ENCODE results near the gene SH3RF2. TPM values are rescaled to one million over a fixed set of nuclear protein-coding genes. Genes with fewer than 3 reads are reported as not detected.

The SH3RF2 gene
- total and polyA plus RNA-seq, 10 donors, result 0.04 to 0.44 (median 0.10) TPM; not detected in 2

DNA sequence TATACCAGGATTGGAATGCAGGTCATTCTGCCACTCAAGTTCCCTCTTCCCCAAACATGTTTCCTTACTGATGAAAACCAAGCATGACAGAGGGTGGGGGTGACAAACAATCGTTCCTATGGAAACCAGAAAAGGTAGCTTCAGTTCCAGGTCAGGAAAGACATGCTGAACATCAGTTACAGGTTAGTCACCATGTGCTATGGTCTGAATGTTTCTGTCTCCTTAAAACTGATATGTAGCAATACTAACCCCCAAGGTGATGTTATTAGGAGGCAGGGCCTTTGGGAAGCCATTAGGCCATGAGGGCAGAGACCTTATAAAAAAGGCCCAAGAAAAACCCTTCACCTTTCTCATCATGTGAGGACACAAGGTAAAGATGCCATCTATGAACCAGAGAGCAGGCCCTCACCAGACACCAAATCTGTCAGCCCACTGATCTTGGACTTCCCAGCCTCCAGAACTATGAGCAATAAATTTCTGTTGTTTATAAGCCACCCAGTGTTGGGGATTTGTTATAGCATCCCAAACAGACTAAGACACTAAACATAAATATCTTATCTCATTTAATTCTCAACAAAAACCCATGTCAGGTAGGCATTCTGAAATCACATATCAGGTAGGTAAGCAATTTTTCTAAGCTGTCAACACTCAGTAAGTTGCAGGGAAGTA is 15.7 kb upstream of the SH3RF2 start:
- no peak overlapping the region for H3K27ac ChIP-seq
- intact Hi-C loops (cut with DNase I; ENCODE audit: low total_unique reads), result no loop called here
- no peaks in the 10 kb centered on the region for H3K36me3 ChIP-seq
- TF ChIP-seq, protein P1, sequence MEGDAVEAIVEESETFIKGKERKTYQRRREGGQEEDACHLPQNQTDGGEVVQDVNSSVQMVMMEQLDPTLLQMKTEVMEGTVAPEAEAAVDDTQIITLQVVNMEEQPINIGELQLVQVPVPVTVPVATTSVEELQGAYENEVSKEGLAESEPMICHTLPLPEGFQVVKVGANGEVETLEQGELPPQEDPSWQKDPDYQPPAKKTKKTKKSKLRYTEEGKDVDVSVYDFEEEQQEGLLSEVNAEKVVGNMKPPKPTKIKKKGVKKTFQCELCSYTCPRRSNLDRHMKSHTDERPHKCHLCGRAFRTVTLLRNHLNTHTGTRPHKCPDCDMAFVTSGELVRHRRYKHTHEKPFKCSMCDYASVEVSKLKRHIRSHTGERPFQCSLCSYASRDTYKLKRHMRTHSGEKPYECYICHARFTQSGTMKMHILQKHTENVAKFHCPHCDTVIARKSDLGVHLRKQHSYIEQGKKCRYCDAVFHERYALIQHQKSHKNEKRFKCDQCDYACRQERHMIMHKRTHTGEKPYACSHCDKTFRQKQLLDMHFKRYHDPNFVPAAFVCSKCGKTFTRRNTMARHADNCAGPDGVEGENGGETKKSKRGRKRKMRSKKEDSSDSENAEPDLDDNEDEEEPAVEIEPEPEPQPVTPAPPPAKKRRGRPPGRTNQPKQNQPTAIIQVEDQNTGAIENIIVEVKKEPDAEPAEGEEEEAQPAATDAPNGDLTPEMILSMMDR (IDR thresholded peaks at IDR 0.05 in 8 of 11, conservative IDR thresholded peaks at IDR 0.05 in 3 of 11), result no peak
- TF ChIP-seq POLR2AphosphoS5 (IDR thresholded peaks at IDR 0.05), result no peak
- no peak for TF ChIP-seq POLR2A (IDR thresholded peaks at IDR 0.05)
- no peak for DNase-seq
- no peak overlapping the region for H3K4me3 ChIP-seq
- peaks cover 0 to 10% (median 0%) of the 10 kb centered on the region in 7 donors for H3K27me3 ChIP-seq (replicated peaks in 1 of 7)
- H3K4me1 ChIP-seq, result no peaks in the 10 kb centered on the region
- no peaks in the 10 kb centered on the region for H3K9me3 ChIP-seq
- 71 to 77% (median 73%) methylated on average over 1 of the region's 1 CpG for WGBS, 5 donors

DNA sequence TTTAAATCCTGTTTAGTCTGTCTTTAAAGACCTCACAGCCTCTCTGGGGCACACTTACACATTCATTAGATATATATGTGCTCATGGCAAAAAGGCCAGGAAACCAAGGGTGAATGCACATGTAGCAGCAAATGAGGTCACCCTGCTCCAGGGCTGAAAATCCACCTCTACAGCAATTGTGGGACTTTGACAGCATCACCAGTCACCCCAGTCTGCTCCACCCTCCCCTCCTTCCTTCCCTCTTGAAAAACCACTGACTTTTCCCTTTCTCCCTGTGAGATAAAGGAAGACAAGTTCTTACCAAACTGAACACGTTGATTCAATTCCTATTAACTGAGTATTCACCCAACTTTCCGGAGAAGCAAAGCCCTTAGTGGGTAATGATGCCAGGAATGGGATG is 15.2 kb upstream of the SH3RF2 start:
- no peak overlapping the region for H3K4me3 ChIP-seq

DNA sequence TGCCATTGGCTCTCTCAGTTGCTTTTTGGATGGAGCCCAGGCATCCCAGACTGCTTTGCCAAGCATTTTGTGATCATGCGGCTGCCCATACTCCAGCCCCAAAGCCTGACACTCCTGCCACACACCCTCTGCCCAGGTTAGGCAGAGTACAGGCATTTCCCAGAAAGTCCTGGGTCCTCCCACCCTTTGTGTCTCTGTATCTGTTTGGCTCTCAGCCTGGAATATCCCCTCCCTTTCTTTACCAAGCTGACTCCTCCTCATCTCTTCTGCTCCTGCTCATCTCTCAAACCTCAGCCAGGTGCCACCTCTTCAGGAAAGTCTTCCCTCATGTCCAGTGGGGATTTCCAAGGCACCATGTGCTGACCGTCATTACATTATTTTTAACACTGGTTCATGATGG is 14.3 kb upstream of the SH3RF2 start:
- Histone ChIP-seq H3K27me3 (replicated peaks in 1 of 7) (peaks cover 0 to 10% (median 0%) of the 10 kb centered on the region in 7 donors), H3K4me3 (no peak overlapping the region), H3K36me3 (no peaks in the 10 kb centered on the region), H3K9me3 (no peaks in the 10 kb centered on the region), H3K4me1 (no peaks in the 10 kb centered on the region), H3K27ac (no peak overlapping the region)
- no peak for DNase-seq
- 82 to 95% (median 92%) methylated on average over 2 of the region's 2 CpGs for WGBS, 5 donors
- intact Hi-C loops (cut with DNase I; ENCODE audit: low total_unique reads), result no loop called here
- TF ChIP-seq POLR2AphosphoS5 (IDR thresholded peaks at IDR 0.05) (no peak), POLR2A (IDR thresholded peaks at IDR 0.05) (no peak)
- TF ChIP-seq, protein P1 (IDR thresholded peaks at IDR 0.05 in 8 of 11, conservative IDR thresholded peaks at IDR 0.05 in 3 of 11), result no peak

More for the DNA sequence above, 15.2 kb upstream of the SH3RF2 start:
- intact Hi-C loops (cut with DNase I; ENCODE audit: low total_unique reads), result no loop called here
- Histone ChIP-seq H3K27me3 (replicated peaks in 1 of 7) (peaks cover 0 to 10% (median 0%) of the 10 kb centered on the region in 7 donors), H3K4me1 (no peaks in the 10 kb centered on the region), H3K27ac (no peak overlapping the region), H3K36me3 (no peaks in the 10 kb centered on the region), H3K9me3 (no peaks in the 10 kb centered on the region)
- DNase-seq, result no peak
- TF ChIP-seq, protein P1 (IDR thresholded peaks at IDR 0.05 in 8 of 11, conservative IDR thresholded peaks at IDR 0.05 in 3 of 11), result no peak
- TF ChIP-seq POLR2AphosphoS5 (IDR thresholded peaks at IDR 0.05), result no peak
- no peak for TF ChIP-seq POLR2A (IDR thresholded peaks at IDR 0.05)
- WGBS, 5 donors, result 72 to 83% (median 75%) methylated on average over 2 of the region's 2 CpGs

DNA sequence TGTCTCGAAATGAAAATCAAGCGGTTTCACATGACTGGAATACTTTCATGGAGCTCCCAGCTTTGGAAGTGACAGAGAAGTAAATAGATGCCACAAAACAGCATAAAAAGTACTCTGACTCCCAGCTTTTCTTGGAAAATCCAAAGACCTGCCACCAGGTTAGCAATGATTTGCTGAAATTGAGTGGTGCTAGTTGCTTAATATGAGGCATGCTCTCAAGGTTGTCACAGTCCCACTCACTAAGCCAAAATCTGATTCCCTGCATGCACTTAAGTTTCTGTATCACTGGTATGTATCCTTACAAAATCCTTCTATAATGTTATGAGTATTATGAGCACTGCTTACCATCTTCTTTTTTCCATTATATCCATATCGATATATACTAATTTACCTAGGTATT is 13.0 kb upstream of the SH3RF2 start:
- no peak overlapping the region for H3K27ac ChIP-seq
- intact Hi-C loops (cut with DNase I; ENCODE audit: low total_unique reads), result no loop called here
- no peak for DNase-seq
- no peaks in the 10 kb centered on the region for H3K4me1 ChIP-seq
- H3K27me3 ChIP-seq (replicated peaks in 1 of 7), result peaks cover 0 to 10% (median 0%) of the 10 kb centered on the region in 7 donors
- TF ChIP-seq POLR2AphosphoS5 (IDR thresholded peaks at IDR 0.05) (no peak), POLR2A (IDR thresholded peaks at IDR 0.05) (no peak)
- TF ChIP-seq, protein P1 (IDR thresholded peaks at IDR 0.05 in 8 of 11, conservative IDR thresholded peaks at IDR 0.05 in 3 of 11), result no peak
- 82 to 96% (median 94%) methylated on average over 3 of the region's 3 CpGs for WGBS, 5 donors
- H3K36me3 ChIP-seq, result no peaks in the 10 kb centered on the region
- no peak overlapping the region for H3K4me3 ChIP-seq
- no peaks in the 10 kb centered on the region for H3K9me3 ChIP-seq
